GM19372 (cell line): ENCODE measurements around the gene UBR4.

Experiments
- ATAC-seq: cut with Tn5 transposase; IDR thresholded peaks from one replicate; pipeline ENCODE4 v1.9.1; 2021; ENCODE audit warnings: mild to moderate bottlenecking, low read depth, moderate library complexity; ENCODE audit not compliant: unreplicated experiment

The UBR4 gene

DNA sequence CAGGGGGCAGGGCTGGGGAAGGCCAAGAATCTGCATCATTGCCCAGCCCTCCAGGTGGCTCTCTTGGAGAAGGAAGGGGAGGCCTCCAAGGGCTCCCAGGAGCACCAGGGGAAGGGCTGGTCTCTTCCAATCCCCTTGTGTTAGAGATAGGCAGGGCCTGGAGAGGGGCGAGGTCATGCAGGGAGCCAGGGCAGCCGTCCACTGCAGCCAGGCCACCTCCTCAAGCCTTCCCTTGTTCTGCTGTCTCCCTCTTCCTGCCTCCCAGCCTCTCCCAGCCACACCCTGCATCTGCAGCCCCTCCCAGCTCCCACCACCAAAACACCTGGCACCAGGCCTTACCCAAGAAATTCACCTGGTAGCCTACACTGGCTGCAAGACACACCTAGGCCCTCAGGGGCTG lies 148.3 kb downstream of the UBR4 start:
- ATAC-seq = no peak

DNA sequence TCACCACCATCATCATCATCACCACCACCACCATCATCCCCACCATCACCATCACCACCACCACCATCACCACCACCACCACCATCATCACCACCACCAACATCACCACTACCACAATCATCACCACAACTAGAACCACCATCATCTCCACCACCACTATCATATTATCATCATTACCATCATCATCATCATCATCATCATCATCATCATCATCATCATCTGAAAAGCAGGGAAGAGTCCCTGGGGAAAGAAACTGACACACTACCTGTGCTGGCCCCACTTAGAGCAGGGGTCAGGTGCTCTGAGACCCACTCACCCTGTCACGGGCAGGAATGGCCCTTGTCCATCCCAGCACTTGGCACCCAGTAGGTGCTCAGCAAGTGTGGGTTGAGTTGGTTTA lies 148.7 kb downstream of the UBR4 start:
- no peak for ATAC-seq

DNA sequence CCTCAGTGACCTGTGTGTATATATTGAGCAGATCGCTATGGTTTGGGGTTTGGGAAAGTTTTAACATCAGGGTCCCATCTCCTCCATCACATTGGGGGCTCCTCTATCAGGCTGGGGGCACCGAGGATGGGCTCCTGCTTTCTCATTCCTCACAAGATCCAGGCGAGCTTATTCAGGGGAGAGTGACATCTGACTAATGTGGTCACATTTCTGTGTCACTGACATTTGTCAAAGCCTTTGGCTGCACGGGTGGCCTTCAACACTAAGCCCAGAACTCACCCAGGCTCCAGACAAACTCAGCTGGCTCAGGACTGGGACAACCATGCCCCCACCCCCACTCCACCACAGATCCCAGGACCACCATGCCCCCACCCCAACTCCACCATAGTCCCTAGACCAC lies 150.3 kb downstream of the UBR4 start:
- no peak for ATAC-seq

DNA sequence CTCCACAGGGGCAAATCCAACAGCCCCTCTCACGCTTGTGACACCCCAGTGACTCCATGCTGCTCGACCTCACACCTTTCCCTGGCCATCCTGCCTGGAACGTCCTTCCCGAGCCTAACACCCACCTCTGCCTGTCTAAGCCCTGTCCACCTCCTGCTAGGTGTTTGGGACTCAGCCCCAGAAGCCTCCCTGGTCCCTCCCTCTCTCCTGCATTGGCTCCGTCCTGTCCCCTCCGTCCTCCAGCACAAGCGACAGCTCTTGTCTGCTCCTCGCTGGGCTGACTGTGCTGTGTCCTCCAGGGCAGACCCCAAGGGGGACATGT lies 151.6 kb downstream of the UBR4 start:
- no peak for ATAC-seq

DNA sequence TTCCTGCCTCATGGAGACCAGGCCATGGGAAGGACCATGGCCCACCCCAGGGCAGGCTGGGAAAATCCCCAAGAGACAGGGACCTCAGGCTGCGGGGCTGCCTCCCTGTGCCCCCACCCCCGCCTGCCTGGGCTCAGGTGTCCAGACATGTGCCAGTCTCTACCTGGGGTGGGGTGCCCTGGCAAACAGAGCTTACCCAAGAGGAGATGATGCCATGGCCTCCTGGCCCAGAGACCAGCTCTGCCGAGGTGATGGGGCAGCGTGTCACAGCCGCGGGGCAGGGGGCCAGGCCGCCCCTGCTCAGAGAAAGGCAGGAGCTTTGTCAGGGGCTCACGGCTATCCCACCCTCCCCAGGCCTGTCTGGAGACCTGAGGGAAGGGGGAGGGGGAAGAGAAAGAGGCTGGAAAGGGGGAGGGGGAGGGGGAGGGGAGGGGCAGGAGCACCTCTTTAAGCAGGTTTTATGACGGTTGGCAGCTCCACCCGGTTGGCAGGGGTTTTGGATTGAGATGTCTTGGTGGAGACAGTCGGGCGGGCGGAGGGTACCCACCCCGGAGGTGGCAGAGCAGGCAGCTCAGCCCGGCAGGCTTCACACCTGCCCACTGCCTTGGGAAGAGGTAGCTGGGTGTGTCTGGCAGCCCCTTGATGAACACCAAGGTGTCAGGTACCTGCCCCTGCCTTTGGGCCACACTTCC lies 152.1 kb downstream of the UBR4 start:
- no peak for ATAC-seq

DNA sequence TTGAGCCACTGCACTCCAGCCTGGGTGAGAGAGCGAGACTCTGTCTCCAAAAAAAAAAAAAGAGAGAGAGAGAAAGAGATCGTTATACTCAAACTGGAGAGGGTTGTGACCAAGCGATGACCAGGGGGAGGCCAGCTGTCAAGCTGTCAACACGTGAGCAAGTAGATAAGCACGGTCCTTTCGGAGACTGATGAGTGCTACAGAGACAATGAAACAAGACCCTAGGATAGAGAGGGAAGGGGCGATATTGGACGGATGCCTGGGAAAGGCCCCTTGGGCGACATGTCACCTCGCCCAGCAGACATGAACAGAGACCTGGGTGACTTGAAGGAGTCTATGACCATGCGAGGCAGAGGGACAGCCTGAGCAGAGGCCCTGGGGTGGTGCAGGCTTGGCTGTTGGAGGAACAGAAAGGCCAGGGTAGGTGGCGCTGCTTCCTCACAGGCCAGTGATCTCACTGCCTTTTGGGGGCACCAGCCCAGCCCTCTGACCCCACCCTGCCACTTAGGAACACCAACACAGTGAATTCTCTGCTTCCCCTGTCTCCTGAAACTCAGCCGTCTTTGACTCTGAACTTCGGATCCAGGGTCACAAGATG lies 152.8 kb downstream of the UBR4 start:
- ATAC-seq = no peak

DNA sequence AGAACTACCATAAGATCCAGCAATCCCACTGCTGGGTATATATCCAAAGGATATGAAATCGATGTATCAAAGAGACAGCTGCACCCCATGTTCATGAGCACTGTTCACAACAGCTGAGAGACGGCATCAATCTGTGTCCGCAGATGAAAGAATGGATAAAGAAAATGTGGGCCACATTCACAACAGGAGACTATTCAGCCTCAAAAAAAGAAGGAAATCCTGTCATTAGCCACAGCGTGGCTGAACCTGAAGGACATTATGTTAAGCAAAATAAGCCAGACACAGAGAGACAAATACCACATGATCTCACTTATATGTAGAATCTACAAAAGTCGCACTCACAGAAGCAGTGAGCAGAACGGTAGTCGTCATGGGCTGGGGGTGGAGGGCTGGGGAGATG lies 154.4 kb downstream of the UBR4 start:
- no peak for ATAC-seq

- no peak for ATAC-seq
Measured at GRCh38 chr1:19055001-19055400, 155.1 kb downstream of the UBR4 start.

GRCh38 chr1:19054216-19054615 lies 155.8 kb downstream of the UBR4 start:
- no peak for ATAC-seq

GRCh38 chr1:19053486-19053885 lies 156.6 kb downstream of the UBR4 start:
- no peak for ATAC-seq

GRCh38 chr1:19049798-19050197 lies 160.3 kb downstream of the UBR4 start:
- ATAC-seq = no peak

DNA sequence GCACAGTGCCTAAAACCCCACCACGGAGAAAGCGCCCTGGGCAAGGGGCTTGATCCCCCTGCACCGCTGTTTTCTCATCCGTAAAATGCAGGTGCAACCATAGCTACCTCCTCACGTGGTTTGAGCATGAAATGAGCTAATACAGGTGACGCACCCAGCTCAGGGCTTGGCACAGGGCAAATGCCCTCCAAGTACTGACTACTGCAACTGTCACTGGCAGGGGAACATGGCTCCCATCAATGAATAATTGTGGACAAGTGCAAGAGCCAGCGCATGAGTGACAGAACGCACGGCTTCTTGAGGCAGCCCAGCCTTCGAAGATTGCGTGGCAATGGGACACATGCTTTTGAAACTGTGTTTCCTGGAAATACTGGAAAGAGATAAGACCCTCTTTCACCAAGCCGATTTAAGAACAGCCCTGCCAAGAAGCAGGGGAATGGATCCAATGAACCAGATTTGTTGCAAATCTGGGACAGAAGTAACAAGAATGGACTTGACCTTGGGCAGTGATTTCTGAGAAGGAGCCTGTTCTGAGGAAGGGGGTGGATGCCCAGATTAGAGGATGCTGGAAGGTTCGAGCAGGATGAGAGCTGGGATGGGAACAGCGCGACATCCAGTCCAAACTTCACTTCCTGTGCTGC lies 160.8 kb downstream of the UBR4 start:
- ATAC-seq = no peak

GRCh38 chr1:19046972-19047731 lies 162.9 kb downstream of the UBR4 start:
- no peak for ATAC-seq

GRCh38 chr1:19045898-19046880 lies 163.9 kb downstream of the UBR4 start:
- ATAC-seq = no peak

GRCh38 chr1:19044975-19045831 lies 164.9 kb downstream of the UBR4 start:
- no peak for ATAC-seq

- no peak for ATAC-seq
Measured at GRCh38 chr1:19044471-19044870, 165.6 kb downstream of the UBR4 start.

- no peak for ATAC-seq
Measured at GRCh38 chr1:19043579-19044443, 166.3 kb downstream of the UBR4 start.
